Measurements from ENCODE around the gene TMEM101.
A peak's percentile ranks its signal among the peaks of the same experiment; 100 is the strongest.

TMEM101 gene

GRCh38 chr17:43995150-43995471 is 19.7 kb downstream of the TMEM101 start:
- ChIA-PET CTCF (interaction anchor here (1.0 to 8.9 kb wide), 8 partner anchors 11 to 116 kb away, joined by 3 to 67 read pairs (median 7); partner anchors contain the start of gene PPY), POLR2A (no interaction called here)
- no peak for TF ChIP-seq CTCF (IDR thresholded peaks at IDR 0.05; ENCODE audit: control extremely low read depth, extremely low read depth, low read depth, missing control alignments)
- DNase-seq (ENCODE audit: extremely low spot score), result no peak

GRCh38 chr17:43994272-43995149 is 20.3 kb downstream of the TMEM101 start:
- DNase-seq (ENCODE audit: extremely low spot score), result peak; percentile 76
- CTCF ChIA-PET, result interaction anchor here (0.6 to 8.9 kb wide), 12 partner anchors 9 to 117 kb away, joined by 3 to 67 read pairs (median 7); partner anchors contain the start of gene PPY
- peak; percentile 82 for TF ChIP-seq CTCF (IDR thresholded peaks at IDR 0.05; ENCODE audit: control extremely low read depth, extremely low read depth, low read depth, missing control alignments)
- POLR2A ChIA-PET, result no interaction called here

DNA sequence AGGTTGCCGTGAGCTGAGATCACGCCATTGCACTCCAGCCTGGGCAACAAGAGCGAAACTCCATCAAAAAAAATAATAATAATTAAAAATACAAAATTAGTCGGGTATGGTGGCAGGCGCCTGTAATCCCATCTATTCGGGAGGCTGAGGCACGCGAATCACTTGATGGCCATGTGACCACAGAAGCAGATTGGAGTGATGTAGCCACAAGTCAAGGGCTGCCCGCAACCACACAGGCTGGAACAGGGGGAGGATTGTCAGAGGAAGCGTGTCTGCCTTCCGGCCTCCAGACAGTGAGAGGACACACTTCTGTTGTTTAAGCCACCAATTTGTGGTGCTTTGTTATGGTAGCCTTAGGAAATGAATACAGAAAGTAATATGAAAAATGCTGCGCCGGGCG is 22.1 kb downstream of the TMEM101 start:
- no peak for TF ChIP-seq CTCF (IDR thresholded peaks at IDR 0.05; ENCODE audit: control extremely low read depth, extremely low read depth, low read depth, missing control alignments)
- ChIA-PET CTCF (interaction anchor here (0.9 to 8.9 kb wide), 6 partner anchors 10 to 82 kb away, joined by 3 to 67 read pairs (median 3); partner anchors contain the start of gene PPY), POLR2A (interaction anchor here (0.6 to 0.7 kb wide), 2 partner anchors 11 to 92 kb away, joined by 4 to 10 read pairs; no protein-coding TSS in a partner anchor)
- DNase-seq (ENCODE audit: extremely low spot score), result no peak

DNA sequence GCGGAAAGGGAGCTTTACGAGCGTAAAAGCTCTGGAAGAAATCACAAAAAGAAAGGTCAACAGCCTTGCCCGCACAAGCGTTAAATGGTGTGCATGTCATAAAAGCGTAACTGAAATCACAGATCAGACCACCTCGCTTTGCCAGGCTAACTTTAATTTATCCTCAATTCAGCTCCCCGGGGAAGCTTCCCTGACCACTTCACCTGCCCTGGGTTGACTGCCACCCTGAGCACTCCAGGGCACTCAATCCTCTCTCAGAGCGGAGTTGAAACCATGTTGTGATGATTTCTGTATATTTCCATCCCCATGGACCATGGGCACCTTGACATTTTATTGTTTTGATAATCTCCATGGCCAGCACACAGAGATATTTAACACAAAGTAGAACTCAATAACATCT is 26.5 kb downstream of the TMEM101 start:
- no peak for DNase-seq (ENCODE audit: extremely low spot score)
- ChIA-PET POLR2A (no interaction called here), CTCF (interaction anchor here (1.1 to 2.0 kb wide), 3 partner anchors 8 to 110 kb away, joined by 3 to 7 read pairs (median 4); no protein-coding TSS in a partner anchor)
- TF ChIP-seq CTCF (IDR thresholded peaks at IDR 0.05; ENCODE audit: control extremely low read depth, extremely low read depth, low read depth, missing control alignments), result no peak

GRCh38 chr17:43987131-43988021 is 27.4 kb downstream of the TMEM101 start:
- no peak for TF ChIP-seq CTCF (IDR thresholded peaks at IDR 0.05; ENCODE audit: control extremely low read depth, extremely low read depth, low read depth, missing control alignments)
- ChIA-PET CTCF (interaction anchor here (0.9 to 2.0 kb wide), 4 partner anchors 9 to 109 kb away, joined by 3 to 7 read pairs (median 4); partner anchors contain the start of gene TMEM101), POLR2A (no interaction called here)
- DNase-seq (ENCODE audit: extremely low spot score), result no peak

All from GM10248 (cell line).